H1 (cell line): ENCODE measurements around the gene OS9. TPM values are rescaled to one million over a fixed set of nuclear protein-coding genes. Genes with fewer than 3 reads are reported as not detected.

ENCODE experiments used
- CTCF ChIA-PET: fragments of 300-600 bp; sonication (Branson Sonifier 250); formaldehyde crosslinking; loops from one replicate; lab custom pipeline; 2021; ENCODE audit not compliant: partially characterized antibody; lab: Charles Lee
- POLR2A ChIA-PET: fragments of 300-600 bp; sonication (Branson Sonifier 250); formaldehyde crosslinking; loops from one replicate; lab custom pipeline; 2021; ENCODE audit warnings: inconsistent platforms; ENCODE audit not compliant: partially characterized antibody; lab: Charles Lee
- DNase-seq, 2 experiments: peaks; one replicate each; pipeline versions ENCODE4 v3.0.0 to v3.0.0-alpha.2; 2010 to 2022; ENCODE audit warnings: low spot score in 2 of 2, low read depth in 1 of 2, mixed read lengths in 1 of 2
- FAIRE-seq: peaks from 2 replicates; lab custom pipeline; 2011; peaks lifted over from hg19 to GRCh38; lab: Jason Lieb, UNC
- H2AFZ ChIP-seq: 2 replicates; pipeline ENCODE4 v1.8.1; 2012; ENCODE audit warnings: low read length, inconsistent platforms
- H2AK5ac ChIP-seq: 2 replicates; pipeline ENCODE4 v1.6.1; 2013; ENCODE audit warnings: low read depth, low read length
- H2BK120ac ChIP-seq: replicated peaks from 2 replicates; pipeline ENCODE3; 2013; ENCODE audit warnings: low read depth, low read length, inconsistent platforms
- H2BK12ac ChIP-seq: 2 replicates; pipeline ENCODE4 v1.6.1; 2013; ENCODE audit warnings: low read depth, low read length
- H2BK15ac ChIP-seq: 2 replicates; pipeline ENCODE4 v1.6.1; 2013; ENCODE audit warnings: low read length
- H2BK20ac ChIP-seq: 2 replicates; pipeline ENCODE4 v1.6.1; 2013; ENCODE audit warnings: low read length
- H2BK5ac ChIP-seq: 2 replicates; pipeline ENCODE4 v1.6.1; 2013; ENCODE audit warnings: low read depth, low read length
- H3K14ac ChIP-seq: 2 replicates; pipeline ENCODE4 v1.6.1; 2013; ENCODE audit warnings: inconsistent platforms; ENCODE audit not compliant: insufficient read length
- H3K18ac ChIP-seq: 2 replicates; pipeline ENCODE4 v1.6.1; 2013; ENCODE audit warnings: low read length; ENCODE audit errors: extremely low read depth
- H3K23ac ChIP-seq: 2 replicates; pipeline ENCODE4 v1.6.1; 2013; ENCODE audit warnings: inconsistent platforms; ENCODE audit not compliant: insufficient read length
- H3K23me2 ChIP-seq: 2 replicates; pipeline ENCODE4 v1.6.1; 2013; ENCODE audit warnings: low read depth, low read length
- H3K27ac ChIP-seq: 2 replicates; pipeline ENCODE4 v1.6.1; 2011; ENCODE audit warnings: low read depth, low read length, inconsistent platforms
- H3K27me3 ChIP-seq, 4 experiments: replicated peaks in 1 of 4; 1 replicate in 1 of 4; 2 replicates in 3 of 4; pipeline versions ENCODE4 v1.6.1 to v1.8.1; 2011 to 2013; ENCODE audit warnings: low read length in 3 of 4, mild to moderate bottlenecking in 3 of 4, inconsistent platforms in 2 of 4, mixed read lengths in 2 of 4, moderate library complexity in 1 of 4; ENCODE audit not compliant: control insufficient read depth in 3 of 4, insufficient read depth in 3 of 4; ENCODE audit errors: extremely low read depth in 1 of 4
- H3K36me3 ChIP-seq, 4 experiments: 2 replicates each; pipeline versions ENCODE4 v1.6.1 to v1.8.1; 2011 to 2013; ENCODE audit warnings: mild to moderate bottlenecking in 4 of 4, low read length in 3 of 4, moderate library complexity in 2 of 4, control low read depth in 1 of 4, inconsistent platforms in 1 of 4; ENCODE audit not compliant: insufficient read depth in 4 of 4, control insufficient read depth in 2 of 4
- H3K4ac ChIP-seq: replicated peaks from 2 replicates; pipeline ENCODE3; 2013; ENCODE audit warnings: low read length, low read depth, mixed read lengths, inconsistent platforms; ENCODE audit not compliant: insufficient read length
- H3K4me1 ChIP-seq, 4 experiments: replicated peaks in 1 of 4; 1 replicate in 1 of 4; 2 replicates in 3 of 4; pipeline versions ENCODE4 v1.6.1 to v1.8.1; 2011 to 2013; ENCODE audit warnings: low read length in 3 of 4, inconsistent platforms in 2 of 4, mixed read lengths in 1 of 4; ENCODE audit not compliant: insufficient read depth in 4 of 4, control insufficient read depth in 3 of 4
- H3K4me2 ChIP-seq, 2 experiments: 2 replicates each; pipeline versions ENCODE4 v1.6.1 to v1.8.1; 2011 to 2013; ENCODE audit warnings: low read depth in 2 of 2, low read length in 2 of 2, control low read depth in 1 of 2, inconsistent platforms in 1 of 2, mild to moderate bottlenecking in 1 of 2; ENCODE audit not compliant: insufficient read depth in 1 of 2
- H3K4me3 ChIP-seq, 4 experiments: fragments of 200-600, 300-600 bp in 1 of 4; sonication (generic), shearing (Covaris generic), sonication (Bioruptor Twin) in 1 of 4; 2 replicates each; pipeline versions ENCODE4 v1.5.1 to v1.8.1; 2011 to 2016; ENCODE audit warnings: low read length in 4 of 4, low read depth in 3 of 4, control low read depth in 2 of 4, inconsistent platforms in 2 of 4, mild to moderate bottlenecking in 2 of 4, mixed read lengths in 1 of 4, moderate library complexity in 1 of 4; ENCODE audit not compliant: insufficient read depth in 2 of 4; ENCODE audit errors: extremely low read depth in 1 of 4
- H3K56ac ChIP-seq: replicated peaks from 2 replicates; pipeline ENCODE3; 2013; ENCODE audit warnings: low read depth, mild to moderate bottlenecking, mixed read lengths, low read length, inconsistent platforms; ENCODE audit not compliant: insufficient read length
- H3K79me1 ChIP-seq: 2 replicates; pipeline ENCODE4 v1.6.1; 2013; ENCODE audit warnings: low read depth, low read length, control low read depth
- H3K79me2 ChIP-seq, 2 experiments: 2 replicates each; pipeline versions ENCODE4 v1.6.1 to v1.8.1; 2012 to 2013; ENCODE audit warnings: low read length in 2 of 2, mild to moderate bottlenecking in 2 of 2, inconsistent platforms in 1 of 2; ENCODE audit not compliant: insufficient read depth in 2 of 2, control insufficient read depth in 1 of 2
- H3K9ac ChIP-seq, 4 experiments: replicated peaks in 1 of 4; 1 replicate in 1 of 4; 2 replicates in 3 of 4; pipeline versions ENCODE4 v1.6.1 to v1.8.1; 2011 to 2013; ENCODE audit warnings: low read depth in 3 of 4, low read length in 3 of 4, control low read depth in 2 of 4, mild to moderate bottlenecking in 2 of 4, moderate library complexity in 2 of 4, inconsistent platforms in 1 of 4; ENCODE audit errors: extremely low read depth in 1 of 4
- H3K9me3 ChIP-seq, 2 experiments: 2 replicates each; pipeline versions ENCODE4 v1.6.1 to v1.8.1; 2012 to 2013; ENCODE audit warnings: mild to moderate bottlenecking in 2 of 2, moderate library complexity in 2 of 2, control low read depth in 1 of 2, inconsistent platforms in 1 of 2, low read depth in 1 of 2, low read length in 1 of 2, mixed read lengths in 1 of 2; ENCODE audit not compliant: insufficient read depth in 2 of 2
- H4K20me1 ChIP-seq, 2 experiments: replicated peaks in 1 of 2; 2 replicates each; pipeline versions ENCODE3 to v1.8.1; 2011 to 2013; ENCODE audit warnings: inconsistent platforms in 2 of 2, low read length in 2 of 2, mild to moderate bottlenecking in 1 of 2; ENCODE audit not compliant: insufficient read depth in 2 of 2, control insufficient read depth in 1 of 2
- H4K5ac ChIP-seq: 2 replicates; pipeline ENCODE4 v1.6.1; 2013; ENCODE audit warnings: low read length, low read depth, mixed read lengths, inconsistent platforms; ENCODE audit not compliant: insufficient read length
- H4K8ac ChIP-seq: 2 replicates; pipeline ENCODE4 v1.8.0; 2013; ENCODE audit warnings: mild to moderate bottlenecking, moderate library complexity, low read length, inconsistent platforms; ENCODE audit not compliant: insufficient read depth; ENCODE audit errors: extremely low read depth
- H4K91ac ChIP-seq: replicated peaks from 2 replicates; pipeline ENCODE3; 2013; ENCODE audit warnings: low read length, mixed read lengths, inconsistent platforms; ENCODE audit not compliant: insufficient read length
- EZH2 ChIP-seq: fragments of 200-600 bp; sonication (generic); IDR thresholded peaks from 2 replicates; pipeline ENCODE4 v1.7.1; 2012; ENCODE audit warnings: low read depth, mild to moderate bottlenecking, moderate library complexity, low read length, inconsistent platforms; ENCODE audit not compliant: severe bottlenecking
- KDM1A ChIP-seq: fragments of 200-600, 300-600 bp; sonication (generic); IDR thresholded peaks from 2 replicates; pipeline ENCODE4 v1.7.1; 2016; ENCODE audit warnings: mild to moderate bottlenecking, low read length, borderline replicate concordance
- SUZ12 ChIP-seq: fragments of 200-600 bp; sonication (generic); IDR thresholded peaks from 2 replicates; pipeline ENCODE4 v1.6.1; 2012; ENCODE audit warnings: mild to moderate bottlenecking, inconsistent platforms, low read length, moderate library complexity, mixed read lengths
- WGBS, 2 experiments: shearing (Covaris generic) in 1 of 2; methylation state at CpG; one replicate each; pipeline versions ENCODE4 v1.1.6 to v1.1.7; 2013 to 2015; ENCODE audit warnings: low lambda C conversion rate in 2 of 2, mixed read lengths in 2 of 2, inconsistent platforms in 1 of 2, low coverage in 1 of 2, missing lambda C conversion rate in 1 of 2; ENCODE audit not compliant: insufficient replicate concordance in 2 of 2, insufficient coverage in 1 of 2, insufficient read length in 1 of 2; ENCODE audit errors: extremely low coverage in 1 of 2, missing lambda C conversion rate in 1 of 2; 5-methylcytosine and 5-hydroxymethylcytosine counted together
- polyA plus RNA-seq, 7 experiments: library from polyadenylated mRNA; depleted of rRNA in 3 of 7; stranded (reverse) in 5 of 7; unstranded in 2 of 7; fragments of >200 nt in 5 of 7; fragments of 200-250 nt in 2 of 7; gene quantifications; 1 replicate in 5 of 7; 2 replicates in 1 of 7; 4 replicates in 1 of 7; pipeline versions ENCODE4 v1.2.1 to v1.2.3, GENCODE V29; 2011 to 2013; ENCODE audit warnings: missing spikeins in 2 of 7, mixed read lengths in 2 of 7
- total RNA-seq: library from RNA; stranded (reverse); fragmentation: NEBNext Ultra II Directional; extraction: Animal tissue kit (Norgen Biotek cat#: 25700); gene quantifications from 2 replicates; pipeline ENCODE4 v1.2.1, GENCODE V29; 2021

Gene OS9
- total and polyA plus RNA-seq, 2 of the 8 experiments (the other 6 are each of a cell fraction or from before 2014, with no cell fraction given): 71.0 to 108 TPM

GRCh38 chr12:57765698-57766463 is 71.9 kb downstream of the OS9 start:
- CTCF ChIA-PET: interaction anchor here (0.6 to 3.9 kb wide), 9 partner anchors 9 to 129 kb away, joined by 3 to 40 read pairs (median 4); partner anchors contain the start of gene TSFM
- DNase-seq (no peak), FAIRE-seq (no peak)
- no peak overlapping the region for H2AK5ac ChIP-seq
- POLR2A ChIA-PET: interaction anchor here (0.7 to 5.3 kb wide), 17 partner anchors 10 to 79 kb away, joined by 3 to 35 read pairs (median 5); partner anchors contain the start of genes CDK4, MARCHF9, TSFM and TSPAN31
- 8% methylated on average over 40 of the region's 40 CpGs; no CpG with 5 or more reads in 1 of the 2 experiments for WGBS, 2 experiments
- H3K9me3 ChIP-seq: no peaks in the 10 kb centered on the region
- H2BK12ac ChIP-seq: no peak overlapping the region
- peaks cover 23% of the 10 kb centered on the region for H3K23me2 ChIP-seq
- H3K4me1 ChIP-seq: peaks cover 13 to 22% (median 19%) of the 10 kb centered on the region in 4 experiments
- H3K27ac ChIP-seq: no peak overlapping the region
- H3K4me3 ChIP-seq: peak overlapping the region; percentile 39 to 66 (median 64)
- 0 out of 4 replicates have a peak, but pooled peaks cover 0 to 2% of the 10 kb centered on the region in 2 experiments for H3K79me2 ChIP-seq
- no peak overlapping the region for H3K14ac ChIP-seq
- no peak overlapping the region for H4K91ac ChIP-seq
- H2BK15ac ChIP-seq: peak overlapping the region; percentile 29; the same call in 1 of the 2 replicates
- H3K4me2 ChIP-seq: peak overlapping the region; percentile 87 to 96
- TF ChIP-seq KDM1A: no peak
- peak; percentile 52 for TF ChIP-seq EZH2
- peak; percentile 79 for TF ChIP-seq SUZ12
- H2AFZ ChIP-seq: no peak overlapping the region; the same call in 1 of the 2 replicates
- no peak overlapping the region for H3K56ac ChIP-seq
- no peaks in the 10 kb centered on the region for H3K79me1 ChIP-seq
- peak overlapping the region; percentile 39; the same call in 1 of the 2 replicates for H4K8ac ChIP-seq
- H4K5ac ChIP-seq: no peak overlapping the region
- no peak overlapping the region for H2BK5ac ChIP-seq
- no peak overlapping the region for H3K23ac ChIP-seq
- peaks cover 0 to 4% of the 10 kb centered on the region in 2 experiments for H4K20me1 ChIP-seq
- no peak overlapping the region for H3K4ac ChIP-seq
- no peak overlapping the region for H3K9ac ChIP-seq
- H3K18ac ChIP-seq: no peak overlapping the region
- H3K27me3 ChIP-seq: peaks cover 22 to 39% (median 37%) of the 10 kb centered on the region in 4 experiments
- no peak overlapping the region for H2BK20ac ChIP-seq
- no peak overlapping the region for H2BK120ac ChIP-seq
- peaks cover 11 to 17% (median 14%) of the 10 kb centered on the region in 4 experiments; a peak in 7 of 8 replicates for H3K36me3 ChIP-seq
